RWPE2 (cell line): Measurements from ENCODE around the gene CYP4F12.

Experiments used
- ATAC-seq: fragments of 200-7000 bp; cut with Tn5 transposase; 3 replicates; pipeline ENCODE4 v1.9.1; 2021; ENCODE audit warnings: low read depth
- DNase-seq: peaks from one replicate; pipeline ENCODE4 v3.0.0-alpha.2; 2020; ENCODE audit warnings: low spot score
- H3K27ac ChIP-seq: fragments of 450-650 bp; 2 replicates; pipeline ENCODE4 v1.5.1; 2017; ENCODE audit warnings: mild to moderate bottlenecking; ENCODE audit not compliant: poor library complexity, severe bottlenecking
- H3K27me3 ChIP-seq: fragments of 250-450 bp; sonication (Bioruptor Pico); 2 replicates; pipeline ENCODE4 v1.5.1; 2021; ENCODE audit warnings: mild to moderate bottlenecking, moderate library complexity; ENCODE audit not compliant: insufficient read depth, poor library complexity, severe bottlenecking
- H3K36me3 ChIP-seq: fragments of 250-450 bp; sonication (Bioruptor Pico); 2 replicates; pipeline ENCODE4 v1.5.1; 2020; ENCODE audit warnings: low read depth, mild to moderate bottlenecking, moderate library complexity
- H3K4me1 ChIP-seq: fragments of 250-450 bp; sonication (Bioruptor Pico); 2 replicates; pipeline ENCODE4 v1.5.1; 2021; ENCODE audit warnings: mild to moderate bottlenecking, moderate library complexity; ENCODE audit not compliant: insufficient read depth, poor library complexity, severe bottlenecking
- H3K4me3 ChIP-seq: fragments of 250-450 bp; sonication (Bioruptor Pico); 2 replicates; pipeline ENCODE4 v1.5.1; 2021; ENCODE audit warnings: mild to moderate bottlenecking, moderate library complexity; ENCODE audit not compliant: severe bottlenecking
- H3K9me3 ChIP-seq: fragments of 250-450 bp; sonication (Bioruptor Pico); 2 replicates; pipeline ENCODE4 v1.5.1; 2021; ENCODE audit warnings: mild to moderate bottlenecking, moderate library complexity; ENCODE audit not compliant: severe bottlenecking
- CTCF ChIP-seq: fragments of 450-650 bp; IDR thresholded peaks from one replicate; pipeline ENCODE4 v1.5.1; 2017; ENCODE audit warnings: mild to moderate bottlenecking, moderate library complexity; ENCODE audit not compliant: poor library complexity, severe bottlenecking

Gene CYP4F12

DNA sequence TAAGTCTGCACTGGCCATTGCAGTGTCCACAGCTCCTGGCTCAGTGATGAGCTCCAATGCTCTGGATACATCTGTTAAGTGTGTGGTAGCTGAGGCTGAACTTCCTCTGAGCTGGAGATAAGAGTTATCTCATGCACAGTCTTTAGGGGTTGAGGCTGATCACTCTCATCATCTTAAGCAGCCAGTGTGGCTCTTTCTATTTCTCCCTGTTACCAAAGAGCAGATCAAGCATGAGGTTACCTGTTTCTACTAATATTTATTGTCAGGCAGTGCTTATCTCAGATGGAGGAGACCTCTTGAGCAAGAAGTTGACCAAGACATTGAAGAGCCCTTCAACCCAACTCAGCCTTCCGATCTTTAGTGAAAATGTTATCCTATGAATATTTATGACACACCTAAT lies 48.4 kb downstream of the CYP4F12 start:
- H3K36me3 ChIP-seq: no peaks in the 10 kb centered on the region
- H3K27ac ChIP-seq: no peak overlapping the region
- TF ChIP-seq CTCF: no peak
- H3K27me3 ChIP-seq: peaks cover 15% of the 10 kb centered on the region
- H3K4me1 ChIP-seq: no peaks in the 10 kb centered on the region
- no peak overlapping the region for H3K4me3 ChIP-seq
- H3K9me3 ChIP-seq: no peaks in the 10 kb centered on the region
- ATAC-seq (no peak), DNase-seq (no peak)

- no peaks in the 10 kb centered on the region for H3K36me3 ChIP-seq
- no peak overlapping the region for H3K27ac ChIP-seq
- ATAC-seq (no peak), DNase-seq (no peak)
- no peaks in the 10 kb centered on the region for H3K4me1 ChIP-seq
- H3K9me3 ChIP-seq: no peaks in the 10 kb centered on the region
- H3K27me3 ChIP-seq: peaks cover 15% of the 10 kb centered on the region
- no peak for TF ChIP-seq CTCF
- no peak overlapping the region for H3K4me3 ChIP-seq
Observed at GRCh38 chr19:15722956-15723355, 50.1 kb downstream of the CYP4F12 start.

DNA sequence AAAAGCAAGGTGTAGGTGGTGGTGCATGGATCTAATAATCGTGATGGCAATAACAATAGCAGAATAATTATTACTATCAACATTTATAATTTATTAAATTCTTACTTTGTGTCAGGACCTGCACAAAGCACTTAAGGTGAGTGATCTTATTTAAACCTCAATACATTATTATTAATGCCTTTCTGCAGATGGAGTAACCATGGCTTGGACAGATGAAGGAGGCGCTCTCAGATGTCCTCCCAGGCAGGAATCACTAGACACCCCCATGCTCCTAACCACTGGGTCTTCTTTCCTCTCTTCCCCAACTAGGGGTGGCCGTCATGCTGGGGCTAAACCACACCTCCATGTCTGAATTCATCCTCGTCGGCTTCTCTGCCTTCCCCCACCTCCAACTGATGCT lies 54.8 kb downstream of the CYP4F12 start, which contains the start of gene OR10H2:
Gene OR10H2 (plus strand): TSS at position 301 of the 400 bp plus-strand sequence. CDS start 20 bp downstream, at position 321.
- Histone ChIP-seq H3K9me3 (no peaks in the 10 kb centered on the region), H3K4me1 (no peaks in the 10 kb centered on the region), H3K36me3 (no peaks in the 10 kb centered on the region), H3K4me3 (no peak within 1 kb of the TSS), H3K27ac (no peak within 1 kb of the TSS), H3K27me3 (peaks cover 11% of the 10 kb centered on the region)
- no peak for ATAC-seq
- TF ChIP-seq CTCF: no peak
- no peak for DNase-seq

DNA sequence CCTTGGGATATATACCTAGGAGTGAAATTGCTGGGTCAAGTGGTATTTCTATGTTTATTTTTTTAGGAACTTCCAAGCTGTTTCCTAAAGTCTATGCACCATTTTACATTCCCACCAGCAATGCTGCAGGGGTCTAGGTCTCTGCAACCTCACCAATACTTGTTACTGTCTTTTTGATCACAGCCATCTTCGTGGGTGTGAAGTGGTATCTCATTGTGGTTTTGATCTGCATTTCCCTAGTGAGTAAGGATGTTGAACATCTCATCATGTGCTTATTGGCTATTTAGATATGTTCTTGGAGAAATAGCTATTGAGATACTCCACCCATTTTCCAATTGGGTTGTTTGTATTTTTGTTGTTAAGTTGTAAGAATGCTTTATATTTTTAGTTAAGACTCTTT lies 57.7 kb downstream of the CYP4F12 start:
- no peak overlapping the region for H3K27ac ChIP-seq
- peaks cover 6% of the 10 kb centered on the region for H3K27me3 ChIP-seq
- H3K4me1 ChIP-seq: no peaks in the 10 kb centered on the region
- H3K36me3 ChIP-seq: no peaks in the 10 kb centered on the region
- DNase-seq (no peak), ATAC-seq (no peak)
- no peaks in the 10 kb centered on the region for H3K9me3 ChIP-seq
- TF ChIP-seq CTCF: no peak
- H3K4me3 ChIP-seq: no peak overlapping the region

DNA sequence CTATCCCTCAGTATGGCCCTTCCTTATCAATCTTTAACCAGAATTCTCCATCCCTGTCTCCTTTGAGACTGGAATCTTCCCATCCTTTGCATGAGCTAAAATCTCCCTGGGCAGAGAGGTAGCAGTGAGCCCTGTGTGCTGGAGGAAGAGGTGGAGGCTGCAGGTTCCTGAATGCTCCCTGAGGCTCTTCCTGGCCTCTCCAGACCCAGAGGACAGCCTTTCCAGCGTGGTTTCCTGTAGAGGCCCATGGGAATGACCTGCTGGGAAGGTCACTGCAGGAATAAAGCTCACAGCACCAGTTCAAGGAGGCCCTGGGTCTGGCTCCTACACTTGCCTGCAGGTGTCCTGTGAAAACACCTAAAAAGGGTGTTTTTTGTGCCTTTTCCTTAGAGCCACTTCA lies 59.5 kb downstream of the CYP4F12 start:
- DNase-seq (no peak), ATAC-seq (no peak)
- no peak overlapping the region for H3K4me3 ChIP-seq
- no peak for TF ChIP-seq CTCF
- H3K36me3 ChIP-seq: no peaks in the 10 kb centered on the region
- H3K27ac ChIP-seq: no peak overlapping the region
- H3K9me3 ChIP-seq: no peaks in the 10 kb centered on the region
- H3K27me3 ChIP-seq: peaks cover 5% of the 10 kb centered on the region
- H3K4me1 ChIP-seq: no peaks in the 10 kb centered on the region
